Keratinocyte (primary cell): Measurements from ENCODE around the gene HERPUD1.

Source experiments
- CTCF ChIP-seq, 3 experiments: IDR thresholded peaks in 1 of 3; conservative IDR thresholded peaks in 1 of 3; optimal IDR thresholded peaks in 1 of 3; 2 replicates in 2 of 3; 3 replicates in 1 of 3; pipeline versions ENCODE3 to v1.5.1; 2011; ENCODE audit warnings: low read length in 3 of 3, mild to moderate bottlenecking in 3 of 3, moderate library complexity in 2 of 3, control low read depth in 1 of 3, inconsistent platforms in 1 of 3; ENCODE audit not compliant: insufficient read depth in 2 of 3; ENCODE audit errors: extremely low read depth in 1 of 3
- EZH2 ChIP-seq: IDR thresholded peaks from one replicate; pipeline ENCODE4 v1.6.1; 2012; ENCODE audit warnings: inconsistent platforms, mild to moderate bottlenecking, low read length, moderate library complexity

GRCh38 chr16:56950455-56950854 lies 18.5 kb downstream of the HERPUD1 start:
- TF ChIP-seq CTCF (optimal IDR thresholded peaks at IDR 0.05 in 1 of 3, IDR thresholded peaks at IDR 0.05 in 1 of 3, conservative IDR thresholded peaks at IDR 0.05 in 1 of 3; ENCODE audit: extremely low read depth in 1 of 3, insufficient read depth in 2 of 3, low read length in 3 of 3) (no peak), EZH2 (no peak)
